Posterior vena cava (tissue), 2 donors: Measurements from ENCODE around the gene CPED1. TPM values are rescaled to one million over a fixed set of nuclear protein-coding genes. Genes with fewer than 3 reads are reported as not detected.

Experiments used
- DNase-seq: peaks from one replicate; pipeline ENCODE4 v3.0.0-alpha.2; 2020; ENCODE audit warnings: low spot score
- intact Hi-C, 2 donors: fragments of 100-400 bp; cut with DNase I; formaldehyde crosslinking; loops; one replicate each; pipeline versions ENCODE4 v1.14.1 to v1.14.2; 2022 to 2023
- total RNA-seq, 2 donors: library from RNA; stranded (reverse); fragmentation: NEBNext Ultra II Directional; extraction: Animal tissue kit (Norgen Biotek cat#: 25700); gene quantifications; one replicate each; pipeline ENCODE4 v1.2.1, GENCODE V29; 2021
- donor health status: DM: yes; HTN: yes; CAD: no.
- donor health status: DM: yes; HTN: yes; CAD: no.

Gene CPED1
- total RNA-seq, 2 donors from 2014 or later: 99.6 to 120 TPM

GRCh38 chr7:121139427-121139826 is 150.9 kb downstream of the CPED1 start:
- no peak for DNase-seq
- intact Hi-C loops: no loop called here

GRCh38 chr7:121140790-121141189 is 152.3 kb downstream of the CPED1 start:
- DNase-seq: no peak
- intact Hi-C loops: no loop called here

DNA sequence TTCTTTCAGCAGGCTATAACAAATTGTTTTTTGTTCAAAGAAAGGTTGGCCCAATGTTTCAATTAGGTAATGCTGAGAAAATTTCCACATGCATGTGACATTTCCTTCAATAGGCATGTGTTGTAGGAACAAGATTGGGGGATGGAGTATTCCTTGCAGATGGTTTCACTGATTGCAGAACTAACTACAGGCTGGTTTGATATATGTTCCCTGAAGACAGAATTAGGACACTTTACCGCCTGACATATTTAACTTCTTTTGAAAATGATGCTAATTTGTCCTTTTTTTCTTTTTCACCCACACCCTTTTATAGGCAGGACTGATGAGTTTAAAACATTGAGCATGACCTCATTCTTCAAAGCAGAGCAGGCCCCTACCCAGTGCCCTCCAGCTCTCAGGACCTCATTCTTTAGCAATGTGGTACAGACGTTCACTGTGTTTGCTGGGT is 163.3 kb downstream of the CPED1 start:
- no peak for DNase-seq
- intact Hi-C loops: no loop called here

GRCh38 chr7:121153411-121153810 is 164.9 kb downstream of the CPED1 start:
- intact Hi-C loops: no loop called here
- DNase-seq: no peak

DNA sequence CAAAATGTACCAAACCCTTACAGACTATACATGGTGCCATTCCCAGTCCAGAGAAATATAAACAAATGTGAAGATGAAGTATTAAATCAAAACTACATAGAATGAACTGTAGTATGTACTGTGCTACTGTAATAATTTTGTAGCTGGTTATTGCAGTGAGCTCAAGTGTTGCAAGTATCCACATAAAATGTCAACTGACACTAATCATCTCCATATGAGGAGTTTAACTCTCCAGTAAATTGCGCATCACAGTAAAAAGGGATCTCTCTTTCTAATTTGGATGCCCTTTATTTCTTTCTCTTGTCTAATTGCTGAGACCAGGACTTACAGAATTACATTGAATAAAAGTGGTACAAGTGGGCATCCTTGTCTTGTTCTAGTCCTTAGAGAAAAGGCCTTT is 165.5 kb downstream of the CPED1 start:
- intact Hi-C loops: no loop called here
- no peak for DNase-seq

DNA sequence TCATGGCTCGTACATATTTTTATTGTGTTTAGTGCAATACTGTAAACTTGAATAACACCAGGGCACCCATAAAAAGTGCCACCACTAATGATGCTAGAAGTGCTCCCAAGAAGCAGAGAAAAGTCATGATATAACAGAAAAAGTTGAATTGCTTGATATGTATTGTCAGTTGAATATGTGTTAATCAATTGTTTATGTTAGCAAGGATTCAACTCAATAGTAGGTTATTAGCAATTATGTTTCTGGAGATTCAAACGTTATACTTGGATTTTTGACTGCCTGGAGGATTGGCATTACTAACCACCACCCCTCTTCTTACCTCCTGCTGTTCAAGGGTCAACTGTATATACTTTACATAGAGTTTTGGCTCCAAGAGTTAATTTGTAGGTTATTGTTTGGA is 168.3 kb downstream of the CPED1 start:
- intact Hi-C loops: loop anchor here in 1 of 2 donors (5.0 kb wide), 1 partner anchor 1960 kb away; no protein-coding TSS in a partner anchor
- DNase-seq: no peak

GRCh38 chr7:121157341-121157751 is 168.8 kb downstream of the CPED1 start:
- intact Hi-C loops: loop anchor here in 1 of 2 donors (5.0 kb wide), 1 partner anchor 1960 kb away; no protein-coding TSS in a partner anchor
- no peak for DNase-seq

DNA sequence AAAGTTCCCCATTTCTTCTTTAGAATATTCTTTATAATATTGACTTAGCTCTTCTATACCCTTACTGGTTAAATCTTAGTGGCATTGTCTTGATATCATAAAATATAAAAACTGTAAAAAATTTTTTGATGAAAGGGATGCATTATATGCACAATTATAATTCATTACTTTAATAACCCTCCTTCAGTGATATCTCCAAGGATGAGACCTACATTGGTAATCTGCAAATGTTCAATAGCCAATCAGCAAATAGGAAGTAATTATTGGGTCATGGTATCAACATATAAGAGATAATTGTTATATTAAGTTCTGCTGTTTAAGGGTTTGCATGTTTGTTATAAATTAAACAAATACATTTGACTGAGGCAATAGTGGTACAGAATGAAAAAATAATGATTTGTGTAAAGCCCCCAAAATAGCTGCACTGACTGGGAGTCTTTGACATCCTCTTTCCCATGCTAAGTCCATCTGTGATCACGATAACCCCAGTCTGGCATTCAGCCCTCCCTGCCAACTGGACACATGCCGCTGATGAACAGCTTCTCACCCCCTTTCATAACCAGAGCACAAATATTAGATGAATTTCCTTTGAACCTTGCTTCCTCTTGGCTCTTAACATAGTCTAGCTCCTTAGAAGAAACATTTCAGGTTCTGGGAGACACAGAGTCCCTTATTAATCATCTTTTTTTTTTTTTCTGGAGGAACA is 169.5 kb downstream of the CPED1 start:
- intact Hi-C loops: loop anchor here in 1 of 2 donors (5.0 kb wide), 1 partner anchor 1961 kb away; no protein-coding TSS in a partner anchor

GRCh38 chr7:121158665-121159064 is 170.2 kb downstream of the CPED1 start:
- intact Hi-C loops: loop anchor here in 1 of 2 donors (5.0 kb wide), 1 partner anchor 1961 kb away; no protein-coding TSS in a partner anchor
- no peak for DNase-seq

More for the DNA sequence above, 169.5 kb downstream of the CPED1 start:
- no peak for DNase-seq

DNA sequence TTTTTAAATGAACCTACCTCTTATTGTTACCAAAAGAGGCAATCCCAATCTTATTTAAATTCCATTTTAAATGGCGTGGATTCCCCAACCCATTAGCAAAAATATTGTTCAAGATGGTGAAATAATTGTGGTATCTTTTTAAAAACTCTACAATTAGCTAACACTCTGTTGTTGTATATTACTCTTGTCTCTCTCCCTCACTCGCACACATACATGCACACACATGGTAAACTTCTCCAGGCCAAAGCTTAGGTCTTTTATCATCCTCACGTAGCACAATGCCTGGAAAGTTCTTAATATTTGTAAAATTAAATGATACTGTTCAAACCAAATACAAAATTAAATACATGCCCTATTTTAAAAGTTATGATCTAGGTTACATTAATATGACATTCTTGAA is 171.0 kb downstream of the CPED1 start:
- intact Hi-C loops: loop anchor here in 1 of 2 donors (5.0 kb wide), 1 partner anchor 1962 kb away; no protein-coding TSS in a partner anchor

GRCh38 chr7:121160150-121161008 is 171.9 kb downstream of the CPED1 start:
- intact Hi-C loops: no loop called here
- DNase-seq: no peak

More for the DNA sequence above, 171.0 kb downstream of the CPED1 start:
- DNase-seq: no peak

GRCh38 chr7:121163699-121164098 is 175.2 kb downstream of the CPED1 start:
- DNase-seq: no peak
- intact Hi-C loops: no loop called here

- no peak for DNase-seq
Observed at GRCh38 chr7:121164247-121164646, 175.7 kb downstream of the CPED1 start.

GRCh38 chr7:121166916-121167315 is 178.4 kb downstream of the CPED1 start:
- intact Hi-C loops: no loop called here
- no peak for DNase-seq

More at GRCh38 chr7:121164247-121164646, 175.7 kb downstream of the CPED1 start:
- intact Hi-C loops: no loop called here

GRCh38 chr7:121167971-121168370 is 179.5 kb downstream of the CPED1 start:
- DNase-seq: no peak
- intact Hi-C loops: no loop called here

- DNase-seq: no peak
- intact Hi-C loops: no loop called here
Observed at GRCh38 chr7:121169469-121169868, 181.0 kb downstream of the CPED1 start.

DNA sequence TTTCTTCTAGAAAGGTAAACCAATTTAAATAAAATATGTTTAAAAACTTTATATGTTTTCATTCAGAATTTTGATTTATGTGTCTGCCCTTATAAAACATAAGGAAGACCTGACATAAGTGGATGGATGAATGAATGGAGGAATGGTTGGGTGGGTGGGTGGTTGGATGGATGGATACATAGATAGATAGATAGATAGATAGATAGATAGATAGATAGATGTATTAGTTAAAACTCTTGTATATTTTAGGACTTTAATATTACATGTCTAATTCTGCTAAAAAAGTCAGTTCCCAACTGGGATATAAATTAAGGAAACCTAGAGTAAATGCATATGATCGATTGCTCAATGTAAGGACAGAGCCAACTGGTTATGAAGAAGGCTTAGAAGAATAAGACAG is 184.0 kb downstream of the CPED1 start:
- intact Hi-C loops: no loop called here
- DNase-seq: no peak

DNA sequence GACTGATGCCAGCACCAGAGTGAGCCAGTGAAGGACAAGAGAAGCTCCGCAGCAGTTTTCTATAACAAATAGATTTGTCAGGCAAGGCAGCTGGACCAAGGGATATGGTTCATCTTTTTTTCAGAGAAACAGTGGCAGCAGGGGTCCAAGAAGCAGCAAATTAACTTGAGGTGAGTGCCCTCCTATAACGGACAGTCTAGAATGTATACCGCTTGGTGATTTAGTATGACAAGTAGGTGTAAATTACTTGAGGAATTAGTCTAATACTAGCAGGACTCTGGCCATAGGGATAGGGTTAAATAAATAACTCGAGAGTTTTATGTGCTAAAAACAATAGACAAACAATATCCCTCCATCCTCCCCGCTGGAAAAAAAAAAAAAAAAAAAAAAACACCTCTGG is 187.3 kb downstream of the CPED1 start:
- intact Hi-C loops: no loop called here
- DNase-seq: no peak

GRCh38 chr7:121178452-121178851 is 189.9 kb downstream of the CPED1 start:
- intact Hi-C loops: no loop called here
- no peak for DNase-seq

GRCh38 chr7:121178869-121179497 is 190.5 kb downstream of the CPED1 start:
- intact Hi-C loops: no loop called here
- no peak for DNase-seq
